ENCODE data around the gene COX8A.

DNA sequence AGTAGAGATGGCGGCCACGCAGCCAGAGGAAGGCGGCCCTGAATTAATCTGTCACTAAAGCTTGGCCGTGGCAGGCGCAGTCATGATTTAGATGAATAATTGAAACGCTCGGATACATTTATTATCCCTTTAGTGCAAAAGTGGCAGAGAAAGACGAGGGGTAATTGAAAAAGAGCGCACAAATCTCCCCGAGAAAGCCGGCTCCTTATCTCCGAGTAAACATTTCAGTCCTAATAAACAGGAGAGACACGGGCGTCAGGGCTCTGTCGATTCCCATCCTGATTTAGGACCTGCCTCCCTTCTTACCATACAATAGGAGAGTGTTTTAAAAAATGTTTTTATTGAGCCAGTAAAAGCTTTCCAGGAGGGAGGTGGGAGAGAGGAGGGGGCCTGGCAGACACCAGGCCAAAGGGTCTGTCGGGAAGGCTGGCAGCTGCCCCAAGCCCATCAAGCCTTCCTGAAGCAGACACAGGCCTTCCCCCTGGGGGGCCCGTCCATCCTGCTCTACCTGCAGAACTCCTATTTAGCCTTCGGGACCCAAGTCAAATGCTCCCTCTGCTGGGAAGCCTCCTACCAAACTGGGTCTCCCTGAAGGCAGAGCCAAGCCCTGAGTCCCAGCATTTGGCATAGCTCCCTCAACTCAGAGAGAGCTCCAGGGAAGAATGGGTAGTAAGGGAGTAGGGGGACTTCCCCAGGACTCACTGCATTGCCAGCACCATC is 34.7 kb downstream of the COX8A start:
- TF ChIP-seq ARID2 (CRISPR knock-in tag; IDR thresholded peaks at IDR 0.05; ENCODE audit: borderline replicate concordance) (no peak), CHCHD3 (CRISPR knock-in tag; IDR thresholded peaks at IDR 0.05) (no peak), ZNF781 (CRISPR knock-in tag; IDR thresholded peaks at IDR 0.05; ENCODE audit: borderline replicate concordance, not compliant biosample characterization) (no peak), GABPA (IDR thresholded peaks at IDR 0.05; ENCODE audit: low read depth, low read length) (no peak), GABPA (CRISPR knock-in tag; IDR thresholded peaks at IDR 0.05; ENCODE audit: low read depth) (no peak)
- TF ChIP-seq, protein P1, sequence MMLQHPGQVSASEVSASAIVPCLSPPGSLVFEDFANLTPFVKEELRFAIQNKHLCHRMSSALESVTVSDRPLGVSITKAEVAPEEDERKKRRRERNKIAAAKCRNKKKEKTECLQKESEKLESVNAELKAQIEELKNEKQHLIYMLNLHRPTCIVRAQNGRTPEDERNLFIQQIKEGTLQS (CRISPR knock-in tag; IDR thresholded peaks at IDR 0.05) = no peak
- TF ChIP-seq, protein P2, sequence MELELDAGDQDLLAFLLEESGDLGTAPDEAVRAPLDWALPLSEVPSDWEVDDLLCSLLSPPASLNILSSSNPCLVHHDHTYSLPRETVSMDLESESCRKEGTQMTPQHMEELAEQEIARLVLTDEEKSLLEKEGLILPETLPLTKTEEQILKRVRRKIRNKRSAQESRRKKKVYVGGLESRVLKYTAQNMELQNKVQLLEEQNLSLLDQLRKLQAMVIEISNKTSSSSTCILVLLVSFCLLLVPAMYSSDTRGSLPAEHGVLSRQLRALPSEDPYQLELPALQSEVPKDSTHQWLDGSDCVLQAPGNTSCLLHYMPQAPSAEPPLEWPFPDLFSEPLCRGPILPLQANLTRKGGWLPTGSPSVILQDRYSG (CRISPR knock-in tag; IDR thresholded peaks at IDR 0.05) = no peak

Data from HepG2 (cell line).